Calu3 (cell line): Measurements from ENCODE around the gene ASB15. TPM values are rescaled to one million over a fixed set of nuclear protein-coding genes. Genes with fewer than 3 reads are reported as not detected.

Source experiments
- BruUV-seq: library from RNA; stranded (reverse); fragments of 400-500 nt; replicated peaks from 2 replicates; lab custom pipeline; 2021; lab: Mats Ljungman, UMichigan
- CTCF ChIA-PET: fragments of 300-600 bp; sonication (Branson Sonifier 250); formaldehyde crosslinking; loops from one replicate; lab custom pipeline; 2022; ENCODE audit warnings: antibody characterized with exemption; lab: Charles Lee
- DNase-seq: peaks from one replicate; pipeline ENCODE4 v3.0.0; 2022
- H3K27ac Mint-ChIP-seq: one replicate; pipeline ENCODE4 v1.8.0; 2022; ENCODE audit warnings: mixed read lengths; ENCODE audit not compliant: unreplicated experiment
- H3K27me3 Mint-ChIP-seq: one replicate; pipeline ENCODE4 v1.8.0; 2022; ENCODE audit warnings: mixed read lengths; ENCODE audit not compliant: unreplicated experiment
- H3K36me3 Mint-ChIP-seq: one replicate; pipeline ENCODE4 v1.8.0; 2022; ENCODE audit warnings: mild to moderate bottlenecking, moderate library complexity, mixed read lengths; ENCODE audit not compliant: insufficient read depth, unreplicated experiment
- H3K4me1 Mint-ChIP-seq: one replicate; pipeline ENCODE4 v1.8.0; 2022; ENCODE audit warnings: mild to moderate bottlenecking, low read depth, mixed read lengths; ENCODE audit not compliant: unreplicated experiment
- H3K4me3 Mint-ChIP-seq: one replicate; pipeline ENCODE4 v1.8.0; 2022; ENCODE audit warnings: mild to moderate bottlenecking, low read depth, moderate library complexity, mixed read lengths; ENCODE audit not compliant: unreplicated experiment
- H3K9me3 Mint-ChIP-seq: one replicate; pipeline ENCODE4 v1.8.0; 2022; ENCODE audit warnings: low read depth, mixed read lengths; ENCODE audit not compliant: unreplicated experiment
- CTCF ChIP-seq: fragments of 200-600 bp; IDR thresholded peaks from one replicate; pipeline ENCODE4 v1.8.0; 2022; ENCODE audit warnings: antibody characterized with exemption; ENCODE audit not compliant: unreplicated experiment
- intact Hi-C: fragments of 100-400 bp; cut with micrococcal nuclease; formaldehyde crosslinking; loops from one replicate; pipeline ENCODE4 v1.10.0; 2022; ENCODE audit not compliant: unreplicated experiment
- total RNA-seq: library from RNA; stranded (reverse); gene quantifications from 2 replicates; pipeline ENCODE4 v1.2.3, GENCODE V29; 2022

The ASB15 gene
- total RNA-seq, 1 experiment from 2014 or later = not detected

- H3K27ac Mint-ChIP-seq = no peak overlapping the region
- no TSS peak for BruUV-seq
- TF ChIP-seq CTCF = peak; percentile 11
- no peak overlapping the region for H3K4me3 Mint-ChIP-seq
- H3K36me3 Mint-ChIP-seq = no peaks in the 10 kb centered on the region
- peaks cover 8% of the 10 kb centered on the region for H3K4me1 Mint-ChIP-seq
- H3K9me3 Mint-ChIP-seq = no peaks in the 10 kb centered on the region
- no peaks in the 10 kb centered on the region for H3K27me3 Mint-ChIP-seq
- CTCF ChIA-PET = interaction anchor here (0.7 to 1.1 kb wide), 4 partner anchors 30 to 577 kb away, joined by 3 to 10 read pairs (median 4); no protein-coding TSS in a partner anchor
- intact Hi-C loops = loop anchor here (2.0 to 5.0 kb wide), 2 partner anchors 121 to 292 kb away; no protein-coding TSS in a partner anchor
- DNase-seq = no peak
These were observed 20.5 kb upstream of the ASB15 start for GRCh38 chr7:123581162-123581459.

GRCh38 chr7:123583821-123584220 is 17.8 kb upstream of the ASB15 start:
- no peak for DNase-seq
- Mint-ChIP-seq H3K36me3 (no peaks in the 10 kb centered on the region), H3K27me3 (no peaks in the 10 kb centered on the region), H3K4me1 (peaks cover 8% of the 10 kb centered on the region), H3K4me3 (no peak overlapping the region), H3K9me3 (no peaks in the 10 kb centered on the region), H3K27ac (no peak overlapping the region)
- intact Hi-C loops = loop anchor here (5.0 kb wide), 1 partner anchor 118 kb away; no protein-coding TSS in a partner anchor
- TF ChIP-seq CTCF = no peak
- BruUV-seq = no TSS peak
- CTCF ChIA-PET = interaction anchor here (0.6 to 1.2 kb wide), 2 partner anchors 11 to 307 kb away, joined by 3 read pairs; no protein-coding TSS in a partner anchor

DNA sequence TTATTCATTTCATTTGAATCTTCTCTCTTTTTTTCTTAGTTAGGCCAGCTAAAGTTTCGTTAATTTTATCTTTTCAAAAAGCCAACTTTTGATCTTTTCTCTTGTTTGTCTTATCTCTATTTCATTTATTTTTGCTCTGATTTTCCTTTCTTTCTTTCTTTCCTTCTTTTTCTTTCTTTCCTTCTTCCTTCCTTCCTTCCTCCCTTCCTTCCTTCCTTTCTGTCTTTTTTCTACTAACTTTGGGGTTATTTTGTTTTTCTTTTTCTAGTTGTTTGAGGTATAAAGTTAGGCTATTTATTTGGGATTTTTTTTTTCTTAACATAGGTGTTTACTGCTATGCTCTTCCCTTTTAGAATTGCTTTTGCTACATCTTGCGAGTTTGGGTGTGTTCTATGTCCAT is 13.2 kb upstream of the ASB15 start:
- no TSS peak for BruUV-seq
- Mint-ChIP-seq H3K9me3 (no peaks in the 10 kb centered on the region), H3K4me3 (no peak overlapping the region), H3K36me3 (no peaks in the 10 kb centered on the region), H3K27ac (no peak overlapping the region), H3K4me1 (no peaks in the 10 kb centered on the region), H3K27me3 (peaks cover 10% of the 10 kb centered on the region)
- DNase-seq = no peak
- CTCF ChIA-PET = no interaction called here
- intact Hi-C loops = no loop called here
- no peak for TF ChIP-seq CTCF

GRCh38 chr7:123594813-123595241 is 6.8 kb upstream of the ASB15 start:
- Mint-ChIP-seq H3K4me1 (no peaks in the 10 kb centered on the region), H3K36me3 (no peaks in the 10 kb centered on the region), H3K9me3 (no peaks in the 10 kb centered on the region), H3K4me3 (no peak overlapping the region), H3K27ac (no peak overlapping the region), H3K27me3 (peaks cover 22% of the 10 kb centered on the region)
- CTCF ChIA-PET = no interaction called here
- peak; percentile 4 for DNase-seq
- no TSS peak for BruUV-seq
- no peak for TF ChIP-seq CTCF
- intact Hi-C loops = no loop called here
